ENCODE data around the gene TCF7L2.

DNA sequence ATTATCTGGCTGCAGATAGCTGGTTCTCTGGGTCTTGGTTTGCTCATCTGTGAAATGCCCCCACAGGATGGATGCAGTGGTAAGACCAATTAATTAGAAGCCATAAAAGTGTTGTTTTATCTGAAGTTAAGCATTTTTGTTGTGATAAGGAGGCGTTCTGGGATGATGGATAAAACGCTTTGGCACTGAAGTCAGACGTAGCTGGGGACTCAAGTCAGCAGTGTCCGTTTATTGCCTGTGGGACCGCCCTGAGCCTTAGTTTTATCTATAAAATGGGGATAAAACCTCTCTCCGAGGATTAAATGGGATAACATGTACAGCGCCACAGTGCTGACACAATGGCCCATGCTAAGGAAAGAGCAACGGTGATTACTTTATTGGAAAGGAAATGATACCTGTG, 34.7 kb downstream of the TCF7L2 start:
- no peak for TF ChIP-seq POLR2A (IDR thresholded peaks at IDR 0.05)
- TF ChIP-seq, protein P1, sequence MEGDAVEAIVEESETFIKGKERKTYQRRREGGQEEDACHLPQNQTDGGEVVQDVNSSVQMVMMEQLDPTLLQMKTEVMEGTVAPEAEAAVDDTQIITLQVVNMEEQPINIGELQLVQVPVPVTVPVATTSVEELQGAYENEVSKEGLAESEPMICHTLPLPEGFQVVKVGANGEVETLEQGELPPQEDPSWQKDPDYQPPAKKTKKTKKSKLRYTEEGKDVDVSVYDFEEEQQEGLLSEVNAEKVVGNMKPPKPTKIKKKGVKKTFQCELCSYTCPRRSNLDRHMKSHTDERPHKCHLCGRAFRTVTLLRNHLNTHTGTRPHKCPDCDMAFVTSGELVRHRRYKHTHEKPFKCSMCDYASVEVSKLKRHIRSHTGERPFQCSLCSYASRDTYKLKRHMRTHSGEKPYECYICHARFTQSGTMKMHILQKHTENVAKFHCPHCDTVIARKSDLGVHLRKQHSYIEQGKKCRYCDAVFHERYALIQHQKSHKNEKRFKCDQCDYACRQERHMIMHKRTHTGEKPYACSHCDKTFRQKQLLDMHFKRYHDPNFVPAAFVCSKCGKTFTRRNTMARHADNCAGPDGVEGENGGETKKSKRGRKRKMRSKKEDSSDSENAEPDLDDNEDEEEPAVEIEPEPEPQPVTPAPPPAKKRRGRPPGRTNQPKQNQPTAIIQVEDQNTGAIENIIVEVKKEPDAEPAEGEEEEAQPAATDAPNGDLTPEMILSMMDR (IDR thresholded peaks at IDR 0.05), result no peak
